H9 (cell line): ENCODE measurements around the gene TARM1. TPM values are rescaled to one million over a fixed set of nuclear protein-coding genes. Genes with fewer than 3 reads are reported as not detected.

Source experiments
- DNase-seq: peaks from one replicate; pipeline ENCODE4 v3.0.0-alpha.2; 2017
- H2AFZ ChIP-seq: one replicate; pipeline ENCODE4 v1.6.1; 2013; ENCODE audit warnings: mild to moderate bottlenecking, low read length, control low read depth, moderate library complexity
- H2AK5ac ChIP-seq: 2 replicates; pipeline ENCODE4 v1.6.1; 2013; ENCODE audit warnings: low read length, control low read depth, mixed read lengths; ENCODE audit not compliant: insufficient read length
- H2BK120ac ChIP-seq: one replicate; pipeline ENCODE4 v1.6.1; 2013; ENCODE audit warnings: low read depth, mild to moderate bottlenecking, low read length, control low read depth, inconsistent platforms; ENCODE audit not compliant: poor library complexity, severe bottlenecking
- H2BK12ac ChIP-seq: 2 replicates; pipeline ENCODE4 v1.6.1; 2013; ENCODE audit warnings: low read length, control low read depth, mixed read lengths, low read depth; ENCODE audit not compliant: insufficient read length
- H2BK15ac ChIP-seq: 2 replicates; pipeline ENCODE4 v1.6.1; 2013; ENCODE audit warnings: low read depth, low read length, control low read depth
- H2BK20ac ChIP-seq: one replicate; pipeline ENCODE4 v1.6.1; 2013; ENCODE audit warnings: low read depth, mild to moderate bottlenecking, low read length, control low read depth, inconsistent platforms; ENCODE audit not compliant: poor library complexity, severe bottlenecking
- H2BK5ac ChIP-seq: 2 replicates; pipeline ENCODE4 v1.6.1; 2013; ENCODE audit warnings: low read length, control low read depth, mixed read lengths; ENCODE audit not compliant: insufficient read length
- H3K14ac ChIP-seq: 2 replicates; pipeline ENCODE4 v1.6.1; 2013; ENCODE audit warnings: low read length, control low read depth; ENCODE audit not compliant: insufficient read depth
- H3K18ac ChIP-seq: 2 replicates; pipeline ENCODE4 v1.6.1; 2013; ENCODE audit warnings: low read depth, mild to moderate bottlenecking, mixed read lengths, low read length, control low read depth; ENCODE audit not compliant: insufficient read length
- H3K23ac ChIP-seq: 2 replicates; pipeline ENCODE4 v1.6.1; 2013; ENCODE audit warnings: low read length, control low read depth, mixed read lengths, low read depth; ENCODE audit not compliant: insufficient read length
- H3K23me2 ChIP-seq: 2 replicates; pipeline ENCODE4 v1.6.1; 2013; ENCODE audit warnings: low read depth, mild to moderate bottlenecking, mixed read lengths, low read length, control low read depth; ENCODE audit not compliant: insufficient read length, poor library complexity, severe bottlenecking
- H3K27ac ChIP-seq: 2 replicates; pipeline ENCODE4 v1.5.1; 2013; ENCODE audit warnings: low read length, control low read depth, mixed read lengths, low read depth; ENCODE audit not compliant: insufficient read length
- H3K27me3 ChIP-seq: 2 replicates; pipeline ENCODE4 v1.6.1; 2013; ENCODE audit warnings: low read length, control low read depth, inconsistent platforms; ENCODE audit not compliant: insufficient read depth
- H3K4ac ChIP-seq: 2 replicates; pipeline ENCODE4 v1.6.1; 2013; ENCODE audit warnings: low read depth, mild to moderate bottlenecking, control low read depth, inconsistent platforms, low read length, moderate library complexity
- H3K4me1 ChIP-seq: 2 replicates; pipeline ENCODE4 v1.6.1; 2013; ENCODE audit warnings: low read length, control low read depth, inconsistent platforms; ENCODE audit not compliant: insufficient read depth
- H3K4me2 ChIP-seq: 2 replicates; pipeline ENCODE4 v1.6.1; 2013; ENCODE audit warnings: low read length, control low read depth, mixed read lengths; ENCODE audit not compliant: insufficient read length, insufficient read depth
- H3K56ac ChIP-seq: 2 replicates; pipeline ENCODE4 v1.6.1; 2013; ENCODE audit warnings: low read depth, mild to moderate bottlenecking, mixed read lengths, low read length, control low read depth; ENCODE audit not compliant: insufficient read length
- H3K79me1 ChIP-seq: 2 replicates; pipeline ENCODE4 v1.6.1; 2013; ENCODE audit warnings: low read depth, mild to moderate bottlenecking, moderate library complexity, low read length, control low read depth, inconsistent platforms; ENCODE audit not compliant: insufficient read depth, poor library complexity, severe bottlenecking
- H3K79me2 ChIP-seq: 2 replicates; pipeline ENCODE4 v1.6.1; 2013; ENCODE audit warnings: low read length, control low read depth, inconsistent platforms; ENCODE audit not compliant: insufficient read depth
- H3K9ac ChIP-seq: 2 replicates; pipeline ENCODE4 v1.6.1; 2013; ENCODE audit warnings: low read length, control low read depth, mixed read lengths; ENCODE audit not compliant: insufficient read length; ENCODE audit errors: extremely low read depth
- H3K9me3 ChIP-seq: one replicate; pipeline ENCODE4 v1.6.1; 2013; ENCODE audit warnings: low read depth, low read length, inconsistent platforms; ENCODE audit not compliant: control insufficient read depth
- H3T11ph ChIP-seq: one replicate; pipeline ENCODE4 v1.6.1; 2013; ENCODE audit warnings: mild to moderate bottlenecking, low read length, control low read depth, inconsistent platforms
- H4K20me1 ChIP-seq: one replicate; pipeline ENCODE4 v1.6.1; 2013; ENCODE audit not compliant: control insufficient read depth, insufficient read length, insufficient read depth
- H4K5ac ChIP-seq: 2 replicates; pipeline ENCODE4 v1.6.1; 2013; ENCODE audit warnings: low read depth, mild to moderate bottlenecking, mixed read lengths, low read length, control low read depth; ENCODE audit not compliant: insufficient read length
- H4K8ac ChIP-seq: replicated peaks from 2 replicates; pipeline ENCODE4 v1.6.1; 2013; ENCODE audit warnings: low read length, control low read depth, mixed read lengths, low read depth; ENCODE audit not compliant: insufficient read length
- H4K91ac ChIP-seq: 2 replicates; pipeline ENCODE4 v1.6.1; 2013; ENCODE audit warnings: low read depth, mild to moderate bottlenecking, moderate library complexity, mixed read lengths, low read length, control low read depth; ENCODE audit not compliant: insufficient read length
- H3K27ac Mint-ChIP-seq, 3 experiments: 2 replicates in 2 of 3; 3 replicates in 1 of 3; pipeline ENCODE4 v1.8.0; 2020 to 2021; ENCODE audit warnings: mixed read lengths in 3 of 3, mild to moderate bottlenecking in 1 of 3, moderate library complexity in 1 of 3
- H3K27me3 Mint-ChIP-seq: 2 replicates; pipeline ENCODE4 v1.8.0; 2021; ENCODE audit warnings: low read depth, mild to moderate bottlenecking, moderate library complexity, mixed read lengths
- H3K36me3 Mint-ChIP-seq, 3 experiments: 2 replicates in 2 of 3; 3 replicates in 1 of 3; pipeline ENCODE4 v1.8.0; 2020 to 2021; ENCODE audit warnings: low read depth in 3 of 3, mixed read lengths in 3 of 3; ENCODE audit not compliant: insufficient read depth in 1 of 3
- H3K4me1 Mint-ChIP-seq, 2 experiments: 2 replicates each; pipeline ENCODE4 v1.8.0; 2020; ENCODE audit warnings: mixed read lengths in 2 of 2
- H3K4me3 Mint-ChIP-seq, 2 experiments: 2 replicates in 1 of 2; 3 replicates in 1 of 2; pipeline ENCODE4 v1.8.0; 2020 to 2021; ENCODE audit warnings: mild to moderate bottlenecking in 2 of 2, mixed read lengths in 2 of 2, moderate library complexity in 1 of 2
- H3K9me3 Mint-ChIP-seq, 2 experiments: 2 replicates in 1 of 2; 3 replicates in 1 of 2; pipeline ENCODE4 v1.8.0; 2020; ENCODE audit warnings: mild to moderate bottlenecking in 2 of 2, mixed read lengths in 2 of 2, moderate library complexity in 1 of 2
- WGBS: extraction: QIAGEN DNeasy Blood & Tissue Kit; methylation state at CpG from one replicate; pipeline ENCODE4 v1.1.7; 2013; ENCODE audit warnings: missing lambda C conversion rate, low lambda C conversion rate, mixed read lengths; ENCODE audit not compliant: insufficient read length; ENCODE audit errors: extremely low coverage; 5-methylcytosine and 5-hydroxymethylcytosine counted together
- total RNA-seq: library from RNA; stranded (reverse); gene quantifications from 2 replicates; pipeline ENCODE4 v1.2.1, GENCODE V29; 2021
- TF ChIP-seq, protein P1 (sequence below): fragments of 200-600 bp; sonication (generic); conservative IDR thresholded peaks from 3 replicates; pipeline ENCODE4 v1.8.0; 2021; ENCODE audit warnings: antibody characterized with exemption, mild to moderate bottlenecking

Gene TARM1
- total RNA-seq, 1 experiment from 2014 or later: not detected

DNA sequence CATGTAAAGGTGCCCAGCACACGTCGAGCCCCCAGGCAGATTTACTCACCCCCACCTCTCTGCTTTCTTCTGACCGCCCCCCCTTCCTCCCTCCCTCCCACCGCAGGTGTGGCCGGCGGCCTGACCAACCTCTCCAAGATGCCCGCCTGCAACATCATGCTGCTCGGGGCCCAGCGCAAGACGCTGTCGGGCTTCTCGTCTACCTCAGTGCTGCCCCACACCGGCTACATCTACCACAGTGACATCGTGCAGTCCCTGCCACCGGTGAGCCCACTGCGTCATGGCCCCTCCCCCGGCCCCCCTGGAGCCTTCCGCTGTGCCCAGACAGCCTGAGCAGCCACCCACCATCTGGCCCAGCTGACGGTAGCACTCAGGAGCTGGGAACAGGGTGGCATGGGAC, 43.2 kb upstream of the TARM1 start:
- Mint-ChIP-seq H3K27me3 (no peaks in the 10 kb centered on the region), H3K27ac (no peak overlapping the region), H3K9me3 (no peaks in the 10 kb centered on the region), H3K4me3 (no peak overlapping the region), H3K4me1 (no peaks in the 10 kb centered on the region), H3K36me3 (peaks cover 41 to 81% (median 80%) of the 10 kb centered on the region in 3 experiments)
- Histone ChIP-seq H4K5ac (no peak overlapping the region), H3K27me3 (no peaks in the 10 kb centered on the region), H3K18ac (no peak overlapping the region), H4K20me1 (no peaks in the 10 kb centered on the region), H3K56ac (no peak overlapping the region), H2AK5ac (no peak overlapping the region), H3K14ac (no peak overlapping the region), H3T11ph (no peak overlapping the region), H3K9ac (no peak overlapping the region), H4K8ac (no peak overlapping the region), H2BK15ac (no peak overlapping the region), H3K79me2 (no peaks in the 10 kb centered on the region; the same call in 1 of the 2 replicates), H3K9me3 (no peaks in the 10 kb centered on the region), H3K79me1 (no peaks in the 10 kb centered on the region), H3K23me2 (no peaks in the 10 kb centered on the region), H3K23ac (no peak overlapping the region), H2BK120ac (no peak overlapping the region), H2BK12ac (no peak overlapping the region), H3K4me1 (no peaks in the 10 kb centered on the region), H2BK5ac (no peak overlapping the region), H3K27ac (no peak overlapping the region), H3K4ac (no peak overlapping the region), H2BK20ac (no peak overlapping the region), H2AFZ (no peak overlapping the region), H3K4me2 (no peak overlapping the region), H4K91ac (no peak overlapping the region)
- WGBS: no CpG with 5 or more reads among the region's 19 CpGs
- TF ChIP-seq, protein P1, sequence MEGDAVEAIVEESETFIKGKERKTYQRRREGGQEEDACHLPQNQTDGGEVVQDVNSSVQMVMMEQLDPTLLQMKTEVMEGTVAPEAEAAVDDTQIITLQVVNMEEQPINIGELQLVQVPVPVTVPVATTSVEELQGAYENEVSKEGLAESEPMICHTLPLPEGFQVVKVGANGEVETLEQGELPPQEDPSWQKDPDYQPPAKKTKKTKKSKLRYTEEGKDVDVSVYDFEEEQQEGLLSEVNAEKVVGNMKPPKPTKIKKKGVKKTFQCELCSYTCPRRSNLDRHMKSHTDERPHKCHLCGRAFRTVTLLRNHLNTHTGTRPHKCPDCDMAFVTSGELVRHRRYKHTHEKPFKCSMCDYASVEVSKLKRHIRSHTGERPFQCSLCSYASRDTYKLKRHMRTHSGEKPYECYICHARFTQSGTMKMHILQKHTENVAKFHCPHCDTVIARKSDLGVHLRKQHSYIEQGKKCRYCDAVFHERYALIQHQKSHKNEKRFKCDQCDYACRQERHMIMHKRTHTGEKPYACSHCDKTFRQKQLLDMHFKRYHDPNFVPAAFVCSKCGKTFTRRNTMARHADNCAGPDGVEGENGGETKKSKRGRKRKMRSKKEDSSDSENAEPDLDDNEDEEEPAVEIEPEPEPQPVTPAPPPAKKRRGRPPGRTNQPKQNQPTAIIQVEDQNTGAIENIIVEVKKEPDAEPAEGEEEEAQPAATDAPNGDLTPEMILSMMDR: no peak
- no peak for DNase-seq
